HG02840 (cell line): ENCODE results near the gene SPATS1.
"Not testable (repeated sequence)": the region's sequence is repeated elsewhere in the genome, so short reads cannot be mapped to it uniquely, and the experiment has no call there.

Experiments used
- ATAC-seq: cut with Tn5 transposase; IDR thresholded peaks from one replicate; pipeline ENCODE4 v1.9.1; 2021; ENCODE audit warnings: mild to moderate bottlenecking, moderate library complexity, moderate number of reproducible peaks; ENCODE audit not compliant: unreplicated experiment, low FRiP score

Gene SPATS1

GRCh38 chr6:44339763-44340625, 2.5 kb upstream of the SPATS1 start:
- no peak for ATAC-seq

- no peak for ATAC-seq
Measured at GRCh38 chr6:44341095-44341890, 1.2 kb upstream of the SPATS1 start.

- no peak for ATAC-seq
Measured at GRCh38 chr6:44342052-44342451, 398 bp upstream of the SPATS1 start.

- not testable (repeated sequence) for ATAC-seq
Measured at GRCh38 chr6:44346818-44347217, 4.4 kb downstream of the SPATS1 start.

- ATAC-seq = no peak
Measured at GRCh38 chr6:44349904-44350649, 7.6 kb downstream of the SPATS1 start.

- ATAC-seq = not testable (repeated sequence)
Measured at GRCh38 chr6:44350650-44350994, 8.2 kb downstream of the SPATS1 start.

GRCh38 chr6:44352259-44352658, 9.8 kb downstream of the SPATS1 start:
- no peak for ATAC-seq

GRCh38 chr6:44353336-44353735, 10.9 kb downstream of the SPATS1 start:
- ATAC-seq = no peak

GRCh38 chr6:44355640-44356039, 13.2 kb downstream of the SPATS1 start:
- no peak for ATAC-seq

- ATAC-seq = no peak
Measured at GRCh38 chr6:44356487-44356886, 14.0 kb downstream of the SPATS1 start.

GRCh38 chr6:44359973-44360372, 17.5 kb downstream of the SPATS1 start:
- ATAC-seq = no peak

GRCh38 chr6:44361947-44362346, 19.5 kb downstream of the SPATS1 start:
- ATAC-seq = no peak

- no peak for ATAC-seq
Measured at GRCh38 chr6:44363377-44363926, 21.0 kb downstream of the SPATS1 start.

GRCh38 chr6:44366781-44367180, 24.3 kb downstream of the SPATS1 start:
- ATAC-seq = no peak

GRCh38 chr6:44367681-44368080, 25.2 kb downstream of the SPATS1 start:
- ATAC-seq = no peak

- ATAC-seq = no peak
Measured at GRCh38 chr6:44373051-44373450, 30.6 kb downstream of the SPATS1 start.

- ATAC-seq = no peak
Measured at GRCh38 chr6:44373787-44374186, 31.3 kb downstream of the SPATS1 start.

GRCh38 chr6:44375071-44375470, 32.6 kb downstream of the SPATS1 start:
- no peak for ATAC-seq

GRCh38 chr6:44377484-44377883, 35.0 kb downstream of the SPATS1 start:
- no peak for ATAC-seq

GRCh38 chr6:44377971-44378370, 35.5 kb downstream of the SPATS1 start:
- no peak for ATAC-seq

- ATAC-seq = no peak
Measured at GRCh38 chr6:44381739-44382138, 39.3 kb downstream of the SPATS1 start.
